ENCODE measurements around the gene SNTB2. TPM values are rescaled to one million over a fixed set of nuclear protein-coding genes. Genes with fewer than 3 reads are reported as not detected.
A peak's percentile ranks its signal among the peaks of the same experiment; 100 is the strongest.
"Not testable (repeated sequence)": the region's sequence is repeated elsewhere in the genome, so short reads cannot be mapped to it uniquely, and the experiment has no call there.

The SNTB2 gene
- total and polyA plus RNA-seq, 7 experiments from 2014 or later: 3.0 to 16.4 (median 11.2) TPM

GRCh38 chr16:69145658-69146057 is 41.3 kb upstream of the SNTB2 start:
- peaks cover 4 to 63% (median 16%) of the 10 kb centered on the region in 3 experiments for H3K36me3 ChIP-seq (ENCODE audit: control insufficient read depth in 2 of 3, insufficient read depth in 3 of 3, low read length in 3 of 3)
- H3K9me3 ChIP-seq (ENCODE audit: control insufficient read depth in 2 of 3, low read length in 3 of 3): no peaks in the 10 kb centered on the region
- intact Hi-C loops (cut with micrococcal nuclease): no loop called here
- no peak for DNase-seq
- no peak for ATAC-seq
- POLR2A ChIA-PET: no interaction called here
- CTCF ChIA-PET: interaction anchor here (0.7 kb wide), 2 partner anchors 14 to 96 kb away, joined by 3 read pairs; no protein-coding TSS in a partner anchor
- Mint-ChIP-seq H3K36me3 (peaks cover 12 to 42% (median 27%) of the 10 kb centered on the region in 5 donors), H3K27ac (no peak overlapping the region), H3K4me3 (no peak overlapping the region), H3K9me3 (no peaks in the 10 kb centered on the region), H3K4me1 (peaks cover 0 to 13% (median 4%) of the 10 kb centered on the region in 7 donors), H3K27me3 (no peaks in the 10 kb centered on the region)
- H3K27ac ChIP-seq (ENCODE audit: low read depth, low read length): no peak overlapping the region
- H3K4me1 ChIP-seq (ENCODE audit: control insufficient read depth in 2 of 2, insufficient read depth in 2 of 2, low read length in 2 of 2): no peaks in the 10 kb centered on the region
- H3K4me3 ChIP-seq (ENCODE audit: low read length): no peak overlapping the region
- no peaks in the 10 kb centered on the region for H3K27me3 ChIP-seq (ENCODE audit: control insufficient read depth in 2 of 2, insufficient read depth in 2 of 2, low read length in 2 of 2)

DNA sequence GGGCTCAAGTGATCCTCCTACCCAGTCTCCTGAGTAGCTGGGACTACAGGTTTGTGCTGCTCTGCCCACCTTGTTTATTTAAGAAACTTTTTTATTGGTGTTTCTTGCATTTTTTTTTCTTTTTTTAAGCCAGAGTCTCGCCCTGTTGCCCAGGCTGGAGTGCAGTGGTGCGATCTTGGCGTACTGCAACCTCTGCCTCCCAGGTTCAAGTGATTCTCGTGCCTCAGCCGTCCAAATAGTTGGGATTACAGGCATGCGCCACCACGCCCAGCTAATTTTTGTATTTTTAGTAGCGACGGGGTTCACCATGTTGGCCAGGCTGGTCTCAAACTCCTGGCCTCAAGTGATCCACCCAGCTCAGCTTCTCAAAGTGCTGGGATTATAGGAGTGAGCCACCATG is 37.3 kb upstream of the SNTB2 start:
- not testable (repeated sequence) for H3K27ac ChIP-seq (ENCODE audit: low read depth, low read length); H3K27me3 ChIP-seq (ENCODE audit: control insufficient read depth in 2 of 2, insufficient read depth in 2 of 2, low read length in 2 of 2); H3K4me1 ChIP-seq (ENCODE audit: control insufficient read depth in 2 of 2, insufficient read depth in 2 of 2, low read length in 2 of 2); H3K4me3 ChIP-seq (ENCODE audit: low read length); H3K9me3 ChIP-seq (ENCODE audit: control insufficient read depth in 2 of 3, low read length in 3 of 3); DNase-seq; H3K4me1 Mint-ChIP-seq; H3K9me3 Mint-ChIP-seq; H3K27me3 Mint-ChIP-seq; H3K4me3 Mint-ChIP-seq; H3K27ac Mint-ChIP-seq; ATAC-seq
- H3K36me3 Mint-ChIP-seq: peaks cover 8 to 34% (median 26%) of the 10 kb centered on the region in 5 donors
- ChIA-PET POLR2A (interaction anchor here (0.7 kb wide), 1 partner anchor 136 kb away, joined by 3 read pairs; no protein-coding TSS in a partner anchor), CTCF (interaction anchor here (0.6 to 6.9 kb wide), 6 partner anchors 20 to 180 kb away, joined by 3 to 131 read pairs (median 6); no protein-coding TSS in a partner anchor)
- intact Hi-C loops (cut with micrococcal nuclease): loop anchor here (1.0 to 5.0 kb wide), 3 partner anchors 38 to 138 kb away; partner anchors contain the start of gene SNTB2 (in 1 of the 2)
- peaks cover 5 to 65% (median 15%) of the 10 kb centered on the region in 3 experiments for H3K36me3 ChIP-seq (ENCODE audit: control insufficient read depth in 2 of 3, insufficient read depth in 3 of 3, low read length in 3 of 3)

DNA sequence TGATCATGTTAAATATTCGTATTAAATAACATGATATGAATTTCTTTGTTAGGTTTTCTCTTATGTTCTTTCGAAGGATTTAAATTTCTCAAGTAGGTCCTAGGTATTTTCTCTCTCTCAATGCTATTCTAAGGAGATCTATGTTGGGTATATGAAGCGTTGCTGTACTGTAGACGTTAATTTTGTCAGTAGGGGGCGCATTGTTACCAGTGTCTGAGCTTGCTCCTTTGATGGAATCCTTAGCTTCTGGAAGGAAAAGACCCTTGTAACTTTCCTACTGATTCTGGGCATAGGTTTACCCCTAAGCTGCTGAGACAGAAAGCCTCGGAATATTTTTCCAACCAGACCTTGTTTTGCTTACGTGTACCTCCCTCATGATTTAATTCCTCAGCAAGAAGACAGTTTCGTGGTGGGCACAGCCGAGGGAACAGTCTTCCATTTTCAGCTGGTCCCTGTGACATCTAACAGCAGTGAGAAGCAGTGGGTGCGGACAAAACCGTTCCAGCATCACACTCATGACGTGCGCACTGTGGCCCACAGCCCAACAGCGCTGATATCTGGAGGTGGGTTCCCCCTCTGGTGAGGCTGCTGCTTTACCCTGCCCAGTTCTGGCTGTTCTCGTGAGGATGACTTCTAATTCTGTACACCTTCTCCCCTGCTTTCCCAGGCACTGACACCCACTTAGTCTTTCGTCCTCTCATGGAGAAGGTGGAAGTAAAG is 36.7 kb upstream of the SNTB2 start:
- ATAC-seq: peak; percentile 84

DNA sequence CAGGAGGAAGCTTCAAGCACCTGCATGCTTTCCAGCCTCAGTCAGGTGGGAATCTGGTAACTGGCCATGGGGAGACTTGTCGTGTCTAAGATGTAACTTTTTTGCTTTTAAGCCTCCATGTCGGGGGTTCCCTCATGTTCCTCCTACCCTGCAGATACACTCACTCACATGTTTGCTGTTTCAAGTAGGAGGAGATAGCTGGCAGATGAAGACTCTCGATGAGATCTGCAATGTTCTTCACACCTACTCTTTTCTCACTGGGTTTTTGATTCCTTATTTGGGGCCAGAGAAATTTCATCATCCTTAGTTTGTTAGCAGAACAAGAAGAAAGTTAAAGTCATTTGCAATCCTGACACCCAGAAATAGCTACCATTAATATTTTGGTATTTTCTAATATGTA is 29.8 kb upstream of the SNTB2 start:
- Histone ChIP-seq H3K27me3 (ENCODE audit: control insufficient read depth in 2 of 2, insufficient read depth in 2 of 2, low read length in 2 of 2) (no peaks in the 10 kb centered on the region), H3K4me1 (ENCODE audit: control insufficient read depth in 2 of 2, insufficient read depth in 2 of 2, low read length in 2 of 2) (no peaks in the 10 kb centered on the region), H3K27ac (ENCODE audit: low read depth, low read length) (no peak overlapping the region), H3K4me3 (ENCODE audit: low read length) (no peak overlapping the region), H3K9me3 (ENCODE audit: control insufficient read depth in 2 of 3, low read length in 3 of 3) (no peaks in the 10 kb centered on the region), H3K36me3 (ENCODE audit: control insufficient read depth in 2 of 3, insufficient read depth in 3 of 3, low read length in 3 of 3) (peaks cover 5 to 84% (median 22%) of the 10 kb centered on the region in 3 experiments)
- CTCF ChIA-PET: interaction anchor here (2.1 kb wide), 1 partner anchor 128 kb away, joined by 11 read pairs; no protein-coding TSS in a partner anchor
- Mint-ChIP-seq H3K4me1 (peaks cover 0 to 10% (median 0%) of the 10 kb centered on the region in 7 donors), H3K27ac (no peak overlapping the region), H3K4me3 (no peak overlapping the region), H3K9me3 (no peaks in the 10 kb centered on the region), H3K27me3 (no peaks in the 10 kb centered on the region), H3K36me3 (peaks cover 17 to 57% (median 40%) of the 10 kb centered on the region in 5 donors)
- no peak for ATAC-seq
- DNase-seq: no peak
- intact Hi-C loops (cut with micrococcal nuclease): no loop called here
- POLR2A ChIA-PET: no interaction called here

More for the DNA sequence above, 36.7 kb upstream of the SNTB2 start:
- Histone ChIP-seq H3K27me3 (ENCODE audit: control insufficient read depth in 2 of 2, insufficient read depth in 2 of 2, low read length in 2 of 2) (no peaks in the 10 kb centered on the region), H3K4me3 (ENCODE audit: low read length) (no peak overlapping the region), H3K4me1 (ENCODE audit: control insufficient read depth in 2 of 2, insufficient read depth in 2 of 2, low read length in 2 of 2) (no peaks in the 10 kb centered on the region), H3K9me3 (ENCODE audit: control insufficient read depth in 2 of 3, low read length in 3 of 3) (no peaks in the 10 kb centered on the region), H3K27ac (ENCODE audit: low read depth, low read length) (no peak overlapping the region), H3K36me3 (ENCODE audit: control insufficient read depth in 2 of 3, insufficient read depth in 3 of 3, low read length in 3 of 3) (peaks cover 5 to 64% (median 15%) of the 10 kb centered on the region in 3 experiments)
- POLR2A ChIA-PET: interaction anchor here (1.0 kb wide), 1 partner anchor 135 kb away, joined by 3 read pairs; no protein-coding TSS in a partner anchor
- Mint-ChIP-seq H3K36me3 (peaks cover 11 to 38% (median 26%) of the 10 kb centered on the region in 5 donors), H3K4me1 (peaks cover 0 to 5% (median 3%) of the 10 kb centered on the region in 7 donors), H3K27me3 (no peaks in the 10 kb centered on the region), H3K4me3 (no peak overlapping the region), H3K9me3 (no peaks in the 10 kb centered on the region), H3K27ac (peak overlapping the region in 1 of 9 donors; percentile 2)
- CTCF ChIA-PET: interaction anchor here (0.6 to 6.9 kb wide), 11 partner anchors 38 to 271 kb away, joined by 3 to 131 read pairs (median 3); no protein-coding TSS in a partner anchor
- intact Hi-C loops (cut with micrococcal nuclease): loop anchor here (1.0 to 5.0 kb wide), 3 partner anchors 37 to 137 kb away; partner anchors contain the start of gene SNTB2 (in 1 of the 2)
- peak in 7 of 9 donors; percentile 41 to 70 (median 63) for DNase-seq

DNA sequence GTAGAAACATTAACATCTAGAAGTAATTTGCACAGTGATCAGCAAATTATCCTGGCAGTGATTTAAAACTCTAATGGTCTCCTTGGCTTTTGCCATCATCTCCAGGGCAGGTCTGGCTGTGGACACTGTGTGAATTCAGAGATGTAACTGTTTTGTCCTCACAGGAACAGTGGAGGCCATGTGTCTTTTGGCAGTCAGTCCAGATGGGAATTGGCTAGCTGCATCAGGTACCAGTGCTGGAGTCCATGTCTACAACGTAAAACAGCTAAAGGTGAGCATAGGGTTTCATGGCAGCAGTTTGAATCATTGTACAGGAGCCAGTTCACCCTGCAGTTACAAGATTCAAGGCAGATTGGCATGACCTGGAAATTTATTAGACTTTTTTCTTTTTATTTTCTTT is 26.8 kb upstream of the SNTB2 start:
- H3K4me3 Mint-ChIP-seq: no peak overlapping the region
- no peaks in the 10 kb centered on the region for H3K27me3 Mint-ChIP-seq
- peaks cover 0 to 11% (median under 1%) of the 10 kb centered on the region in 7 donors for H3K4me1 Mint-ChIP-seq
- Histone ChIP-seq H3K4me3 (ENCODE audit: low read length) (no peak overlapping the region), H3K36me3 (ENCODE audit: control insufficient read depth in 2 of 3, insufficient read depth in 3 of 3, low read length in 3 of 3) (peaks cover 7 to 74% (median 7%) of the 10 kb centered on the region in 3 experiments), H3K27me3 (ENCODE audit: control insufficient read depth in 2 of 2, insufficient read depth in 2 of 2, low read length in 2 of 2) (no peaks in the 10 kb centered on the region), H3K9me3 (ENCODE audit: control insufficient read depth in 2 of 3, low read length in 3 of 3) (no peaks in the 10 kb centered on the region), H3K27ac (ENCODE audit: low read depth, low read length) (no peak overlapping the region), H3K4me1 (ENCODE audit: control insufficient read depth in 2 of 2, insufficient read depth in 2 of 2, low read length in 2 of 2) (no peaks in the 10 kb centered on the region)
- POLR2A ChIA-PET: no interaction called here
- ATAC-seq (no peak), DNase-seq (no peak)
- no peak overlapping the region for H3K27ac Mint-ChIP-seq
- H3K9me3 Mint-ChIP-seq: no peaks in the 10 kb centered on the region
- intact Hi-C loops (cut with micrococcal nuclease): no loop called here
- CTCF ChIA-PET: no interaction called here
- peaks cover 11 to 49% (median 38%) of the 10 kb centered on the region in 5 donors for H3K36me3 Mint-ChIP-seq

DNA sequence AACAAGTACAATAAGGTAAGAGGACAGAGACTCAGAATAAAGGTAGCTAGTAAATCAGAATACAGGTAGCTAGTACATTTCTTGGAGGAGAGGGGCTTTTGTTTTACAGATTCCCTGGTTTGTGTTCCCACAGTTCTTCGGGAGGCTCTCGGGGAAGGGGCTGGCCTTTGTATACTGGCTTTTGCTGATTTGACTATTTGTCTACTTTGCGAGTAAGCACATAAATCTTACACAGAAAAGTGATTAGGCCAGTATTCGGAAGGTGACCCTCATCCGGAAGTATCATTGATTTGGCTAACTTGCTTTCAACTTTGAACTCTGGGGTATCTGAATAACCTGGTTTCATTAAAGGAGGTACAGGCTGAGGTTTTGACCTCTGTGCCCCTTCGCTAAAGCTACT is 21.4 kb upstream of the SNTB2 start:
- H3K27me3 ChIP-seq (ENCODE audit: control insufficient read depth in 2 of 2, insufficient read depth in 2 of 2, low read length in 2 of 2): no peaks in the 10 kb centered on the region
- H3K4me3 Mint-ChIP-seq: peak overlapping the region in 1 of 10 donors; percentile 18
- peaks cover 0 to 42% (median 28%) of the 10 kb centered on the region in 5 donors for H3K36me3 Mint-ChIP-seq
- H3K27ac ChIP-seq (ENCODE audit: low read depth, low read length): no peak overlapping the region
- no peaks in the 10 kb centered on the region for H3K9me3 ChIP-seq (ENCODE audit: control insufficient read depth in 2 of 3, low read length in 3 of 3)
- intact Hi-C loops (cut with micrococcal nuclease): loop anchor here in 1 of 2 donors (5.0 kb wide), 1 partner anchor 122 kb away; no protein-coding TSS in a partner anchor
- POLR2A ChIA-PET: interaction anchor here (0.7 to 1.4 kb wide), 4 partner anchors 21 to 25 kb away, joined by 3 read pairs; partner anchors contain the start of gene SNTB2
- DNase-seq (no peak), ATAC-seq (no peak)
- no peak overlapping the region for H3K4me3 ChIP-seq (ENCODE audit: low read length)
- CTCF ChIA-PET: no interaction called here
- H3K9me3 Mint-ChIP-seq: no peaks in the 10 kb centered on the region
- peaks cover 8 to 14% of the 10 kb centered on the region in 2 donors for H3K4me1 ChIP-seq (ENCODE audit: control insufficient read depth in 2 of 2, insufficient read depth in 2 of 2, low read length in 2 of 2)
- H3K36me3 ChIP-seq (ENCODE audit: control insufficient read depth in 2 of 3, insufficient read depth in 3 of 3, low read length in 3 of 3): peaks cover 7 to 60% (median 7%) of the 10 kb centered on the region in 3 experiments
- peak overlapping the region in 4 of 9 donors; percentile 19 to 64 (median 39) for H3K27ac Mint-ChIP-seq
- H3K4me1 Mint-ChIP-seq: peaks cover 15 to 27% (median 22%) of the 10 kb centered on the region in 7 donors
- H3K27me3 Mint-ChIP-seq: no peaks in the 10 kb centered on the region

Measured in naive thymus-derived CD4-positive, alpha-beta T cell (primary cell).